Endothelial cell of umbilical vein (primary cell): ENCODE data around the gene HOXC13. TPM values are rescaled to one million over a fixed set of nuclear protein-coding genes. Genes with fewer than 3 reads are reported as not detected.
A peak's percentile ranks its signal among the peaks of the same experiment; 100 is the strongest.

Experiments
- BruUV-seq: library from RNA; stranded (reverse); fragments of 400-500 nt; replicated peaks from 2 replicates; lab custom pipeline; 2021; lab: Mats Ljungman, UMichigan
- CTCF ChIA-PET: fragments of 300-600, 350-600 bp; sonication (Branson Sonifier 250); formaldehyde crosslinking; loops from one replicate; lab custom pipeline; 2021; ENCODE audit warnings: antibody characterized with exemption, inconsistent platforms; lab: Charles Lee
- POLR2A ChIA-PET: fragments of 300-600, 350-600 bp; sonication (Branson Sonifier 250); formaldehyde crosslinking; loops from one replicate; lab custom pipeline; 2021; ENCODE audit warnings: antibody characterized with exemption, inconsistent platforms; lab: Charles Lee
- DNase-seq: peaks from one replicate; pipeline ENCODE4 v3.0.0-alpha.2; 2011; ENCODE audit warnings: low read depth, low spot score
- FAIRE-seq: peaks from 2 replicates; lab custom pipeline; 2011; peaks lifted over from hg19 to GRCh38; lab: Jason Lieb, UNC
- H2AFZ ChIP-seq: 2 replicates; pipeline ENCODE4 v1.6.0; 2012; ENCODE audit warnings: low read depth, low read length, control low read depth, inconsistent platforms
- H3K27ac ChIP-seq: 2 replicates; pipeline ENCODE4 v1.5.1; 2011; ENCODE audit warnings: low read depth, mild to moderate bottlenecking, control low read depth, low read length, moderate library complexity; ENCODE audit not compliant: insufficient read depth
- H3K27me3 ChIP-seq, 2 experiments: 2 replicates each; pipeline versions ENCODE4 v1.6.0 to v1.6.1; 2011; ENCODE audit warnings: low read length in 2 of 2, mixed read lengths in 1 of 2; ENCODE audit not compliant: control insufficient read depth in 2 of 2, insufficient read depth in 2 of 2
- H3K36me3 ChIP-seq, 2 experiments: 2 replicates in 1 of 2; 3 replicates in 1 of 2; pipeline ENCODE4 v1.5.1; 2011; ENCODE audit warnings: low read length in 2 of 2, mild to moderate bottlenecking in 1 of 2, moderate library complexity in 1 of 2; ENCODE audit not compliant: control insufficient read depth in 2 of 2, insufficient read depth in 2 of 2; ENCODE audit errors: extremely low read depth in 1 of 2
- H3K4me1 ChIP-seq: 3 replicates; pipeline ENCODE4 v1.5.1; 2011; ENCODE audit warnings: mild to moderate bottlenecking, low read length; ENCODE audit not compliant: control insufficient read depth, insufficient read depth; ENCODE audit errors: extremely low read depth
- H3K4me2 ChIP-seq: 2 replicates; pipeline ENCODE4 v1.6.1; 2011; ENCODE audit warnings: low read length, control low read depth, mixed read lengths; ENCODE audit not compliant: insufficient read depth
- H3K4me3 ChIP-seq, 3 experiments: fragments of 200-600 bp in 1 of 3; sonication (generic), shearing (Covaris generic) in 1 of 3; replicated peaks in 1 of 3; 2 replicates each; pipeline ENCODE4 v1.5.1; 2011 to 2016; ENCODE audit warnings: control low read depth in 3 of 3, low read length in 3 of 3, mild to moderate bottlenecking in 2 of 3, inconsistent platforms in 1 of 3, low read depth in 1 of 3, moderate library complexity in 1 of 3; ENCODE audit not compliant: insufficient read depth in 1 of 3
- H3K79me2 ChIP-seq: 2 replicates; pipeline ENCODE4 v1.6.0; 2012; ENCODE audit warnings: low read length, inconsistent platforms; ENCODE audit not compliant: control insufficient read depth, insufficient read depth
- H3K9ac ChIP-seq: replicated peaks from 2 replicates; pipeline ENCODE3; 2011; ENCODE audit warnings: low read length, control low read depth; ENCODE audit not compliant: insufficient read depth; ENCODE audit errors: extremely low read depth
- H3K9me1 ChIP-seq: replicated peaks from 3 replicates; pipeline ENCODE4 v1.6.0; 2011; ENCODE audit warnings: mild to moderate bottlenecking, low read length; ENCODE audit not compliant: control insufficient read depth, insufficient read depth; ENCODE audit errors: extremely low read depth
- H3K9me3 ChIP-seq: replicated peaks from 2 replicates; pipeline ENCODE4 v1.5.1; 2012; ENCODE audit warnings: low read length, inconsistent platforms; ENCODE audit not compliant: control insufficient read depth, insufficient read depth
- H4K20me1 ChIP-seq: replicated peaks from 2 replicates; pipeline ENCODE3; 2011; ENCODE audit warnings: mild to moderate bottlenecking, low read length; ENCODE audit not compliant: control insufficient read depth, insufficient read depth; ENCODE audit errors: extremely low read depth
- CTCF ChIP-seq, 2 donors: IDR thresholded peaks; 1 replicate in 1 of 2; 2 replicates in 1 of 2; pipeline ENCODE4 v1.5.1; 2011; ENCODE audit warnings: low read length in 2 of 2, mild to moderate bottlenecking in 2 of 2, moderate library complexity in 2 of 2, control low read depth in 1 of 2, inconsistent platforms in 1 of 2, low read depth in 1 of 2; ENCODE audit not compliant: insufficient read depth in 1 of 2; ENCODE audit errors: extremely low read depth in 1 of 2
- EZH2 ChIP-seq: IDR thresholded peaks from 2 replicates; pipeline ENCODE4 v1.6.1; 2012; ENCODE audit warnings: borderline replicate concordance, low read depth, mild to moderate bottlenecking, moderate library complexity, low read length, inconsistent platforms; ENCODE audit not compliant: severe bottlenecking
- FOS ChIP-seq: IDR thresholded peaks from 2 replicates; pipeline ENCODE4 v1.6.1; 2011; ENCODE audit warnings: mild to moderate bottlenecking, low read length, moderate library complexity, borderline replicate concordance; ENCODE audit not compliant: insufficient read depth
- JUN ChIP-seq: IDR thresholded peaks from 2 replicates; pipeline ENCODE4 v1.6.1; 2011; ENCODE audit warnings: borderline replicate concordance, low read depth; ENCODE audit not compliant: insufficient read length, insufficient read depth
- dilution Hi-C: fragments of 300-500 bp; cut with MboI; formaldehyde crosslinking; loops from one replicate; pipeline ENCODE4 v1.15.0; 2019; ENCODE audit warnings: low sequenced_read_pairs; ENCODE audit not compliant: extremely low pct_ligation_motif_present
- intact Hi-C: fragments of 100-400 bp; cut with micrococcal nuclease; formaldehyde crosslinking; loops from one replicate; pipeline ENCODE4 v1.10.0; 2022
- polyA plus RNA-seq, 4 experiments: library from polyadenylated mRNA; depleted of rRNA in 3 of 4; stranded (reverse) in 3 of 4; unstranded in 1 of 4; fragments of >200 nt; gene quantifications; 2 replicates each; pipeline versions ENCODE4 v1.2.1 to v1.2.3, GENCODE V29; 2011 to 2012; ENCODE audit warnings: missing spikeins in 1 of 4
- total RNA-seq: library from RNA; stranded (reverse); gene quantifications from 2 replicates; pipeline ENCODE4 v1.2.3, GENCODE V29; 2021

The HOXC13 gene
- total and polyA plus RNA-seq, 2 donors (not counting 3 experiments of a cell fraction or from before 2014, with no cell fraction given): not detected

DNA sequence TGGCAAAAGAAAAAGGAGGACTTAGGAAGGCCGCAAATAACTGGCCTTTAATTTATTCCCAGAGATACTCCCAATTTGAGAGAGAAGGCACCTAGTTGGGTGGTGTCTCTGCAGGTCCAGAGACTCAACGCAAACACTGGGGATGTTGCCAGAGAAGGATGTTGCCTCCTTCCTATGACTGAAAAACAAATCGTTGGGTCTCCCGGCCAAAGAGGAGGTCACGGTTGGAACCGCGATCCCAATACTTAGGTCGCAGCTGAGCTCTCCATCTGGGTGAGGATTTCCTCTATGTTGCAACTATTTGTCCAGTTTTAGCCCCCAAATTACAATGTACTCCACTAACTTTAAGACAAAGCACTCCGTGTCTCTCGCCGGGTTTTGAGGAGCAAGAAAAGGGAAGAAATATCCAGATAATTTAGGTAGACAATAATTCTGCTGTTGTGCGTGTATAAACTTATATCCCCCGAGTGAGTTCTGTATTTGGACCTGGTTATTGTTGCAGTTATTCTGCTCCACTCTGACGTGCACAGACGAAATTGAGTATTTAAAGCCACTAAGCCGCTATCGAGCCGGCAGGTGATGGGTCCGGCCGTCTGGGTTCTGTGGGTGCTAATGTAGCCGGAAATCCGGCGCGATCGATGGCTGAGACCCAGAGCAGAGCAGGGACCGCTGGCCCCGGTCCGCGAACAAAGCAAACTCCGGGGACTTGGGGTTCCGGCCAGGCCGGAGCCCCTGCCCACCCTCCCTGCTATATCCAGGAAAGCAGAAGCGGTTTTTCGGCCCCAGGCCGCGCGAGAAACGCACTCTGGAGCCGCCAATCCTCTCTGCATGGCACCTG is 21.8 kb downstream of the HOXC13 start:
- no peaks in the 10 kb centered on the region for H3K36me3 ChIP-seq
- dilution Hi-C loops: no loop called here
- no peak for DNase-seq
- H3K4me1 ChIP-seq: no peaks in the 10 kb centered on the region
- H3K79me2 ChIP-seq: no peaks in the 10 kb centered on the region
- H3K9me3 ChIP-seq: no peaks in the 10 kb centered on the region
- no peak for FAIRE-seq
- no peaks in the 10 kb centered on the region for H3K9me1 ChIP-seq
- no peak overlapping the region for H3K4me3 ChIP-seq
- TF ChIP-seq JUN: no peak
- peak; percentile 88 for TF ChIP-seq EZH2
- TF ChIP-seq FOS: no peak
- no peak for TF ChIP-seq CTCF (IDR thresholded peaks at IDR 0.05; ENCODE audit: extremely low read depth in 1 of 2, insufficient read depth in 1 of 2, low read depth in 1 of 2, low read length in 2 of 2)
- no peak overlapping the region for H2AFZ ChIP-seq
- H4K20me1 ChIP-seq: no peaks in the 10 kb centered on the region
- BruUV-seq: no TSS peak
- H3K9ac ChIP-seq: no peak overlapping the region
- ChIA-PET CTCF (interaction anchor here (1.0 kb wide), 1 partner anchor 24 kb away, joined by 3 read pairs; the partner anchor contains the start of gene HOXC10), POLR2A (no interaction called here)
- H3K27ac ChIP-seq: no peak overlapping the region
- H3K4me2 ChIP-seq: no peak overlapping the region
- intact Hi-C loops: no loop called here
- peaks cover 90 to 98% of the 10 kb centered on the region in 2 experiments for H3K27me3 ChIP-seq
